IPS-NIHi7 (cell line): ENCODE results near the gene COL18A1.
"Not testable (repeated sequence)": the region's sequence is repeated elsewhere in the genome, so short reads cannot be mapped to it uniquely, and the experiment has no call there.

Experiments used
- DNase-seq: peaks from one replicate; pipeline ENCODE4 v3.0.0; 2012; ENCODE audit warnings: mixed read lengths; ENCODE audit errors: extremely low spot score

COL18A1 gene

DNA sequence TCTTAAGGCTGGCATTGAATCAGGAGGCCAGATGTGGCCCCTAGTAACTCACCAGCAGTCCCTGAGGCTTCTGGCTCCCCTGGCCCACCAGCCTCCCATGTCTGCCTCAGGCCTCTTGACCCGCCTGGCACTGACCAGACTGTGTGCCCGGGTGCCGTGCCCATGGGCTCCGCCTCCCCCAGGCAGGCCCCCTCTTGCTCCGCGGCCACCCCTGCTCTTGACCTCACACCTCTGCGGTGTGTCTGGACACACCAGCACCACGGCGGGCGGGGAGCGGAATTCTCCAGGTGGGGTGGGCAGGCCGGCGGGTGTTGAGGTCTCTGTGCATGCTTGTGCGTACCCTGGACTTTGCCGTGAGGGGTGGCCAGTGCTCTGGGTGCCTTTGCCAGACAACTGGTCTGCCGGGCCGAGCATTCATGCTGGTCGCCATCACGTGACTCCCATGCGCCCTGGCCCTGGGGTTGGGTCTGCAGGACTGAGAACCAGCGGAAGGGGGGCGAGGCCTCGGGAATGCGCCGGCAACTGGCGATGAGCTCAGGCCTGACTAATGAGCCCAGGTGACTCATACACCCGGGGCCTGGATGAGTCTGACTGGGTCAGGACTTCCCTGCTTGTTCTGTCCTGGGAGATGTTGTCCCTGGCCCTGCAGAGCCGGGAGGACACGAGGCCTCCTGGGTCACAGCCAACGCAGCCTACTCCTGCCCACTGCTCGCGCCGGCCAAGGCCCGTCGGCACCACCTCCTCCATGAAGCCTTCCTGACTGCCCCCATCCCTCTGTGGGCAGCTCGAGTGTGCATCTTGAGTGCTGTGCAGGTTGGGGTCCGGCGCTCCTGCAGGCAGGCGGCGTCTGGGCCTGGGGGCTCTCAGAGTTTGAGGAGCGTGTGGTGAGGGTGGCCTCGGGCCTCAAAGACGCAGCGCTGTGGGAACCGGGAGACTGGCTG lies 22.6 kb downstream of the COL18A1 start:
- peak; percentile 89 for DNase-seq

DNA sequence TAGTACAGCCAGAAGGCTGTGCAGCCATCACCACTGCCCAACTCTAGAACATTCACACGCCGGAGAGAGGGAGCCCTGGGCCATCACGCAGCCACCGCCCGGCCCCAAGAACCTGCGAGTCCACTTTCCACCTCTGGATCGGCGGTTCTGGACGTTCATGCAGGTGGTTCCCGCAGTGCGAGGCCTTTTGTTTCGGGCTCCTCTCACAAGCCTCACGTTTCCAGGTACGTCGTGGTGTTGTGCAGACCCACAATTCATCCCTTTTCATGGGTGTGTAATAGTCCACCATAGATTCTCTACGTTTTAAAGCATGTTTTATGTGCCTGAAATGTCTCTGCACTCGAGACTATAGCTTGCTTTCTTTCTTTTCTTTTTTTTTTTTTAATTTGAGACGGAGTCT lies 23.6 kb downstream of the COL18A1 start:
- DNase-seq: no peak

DNA sequence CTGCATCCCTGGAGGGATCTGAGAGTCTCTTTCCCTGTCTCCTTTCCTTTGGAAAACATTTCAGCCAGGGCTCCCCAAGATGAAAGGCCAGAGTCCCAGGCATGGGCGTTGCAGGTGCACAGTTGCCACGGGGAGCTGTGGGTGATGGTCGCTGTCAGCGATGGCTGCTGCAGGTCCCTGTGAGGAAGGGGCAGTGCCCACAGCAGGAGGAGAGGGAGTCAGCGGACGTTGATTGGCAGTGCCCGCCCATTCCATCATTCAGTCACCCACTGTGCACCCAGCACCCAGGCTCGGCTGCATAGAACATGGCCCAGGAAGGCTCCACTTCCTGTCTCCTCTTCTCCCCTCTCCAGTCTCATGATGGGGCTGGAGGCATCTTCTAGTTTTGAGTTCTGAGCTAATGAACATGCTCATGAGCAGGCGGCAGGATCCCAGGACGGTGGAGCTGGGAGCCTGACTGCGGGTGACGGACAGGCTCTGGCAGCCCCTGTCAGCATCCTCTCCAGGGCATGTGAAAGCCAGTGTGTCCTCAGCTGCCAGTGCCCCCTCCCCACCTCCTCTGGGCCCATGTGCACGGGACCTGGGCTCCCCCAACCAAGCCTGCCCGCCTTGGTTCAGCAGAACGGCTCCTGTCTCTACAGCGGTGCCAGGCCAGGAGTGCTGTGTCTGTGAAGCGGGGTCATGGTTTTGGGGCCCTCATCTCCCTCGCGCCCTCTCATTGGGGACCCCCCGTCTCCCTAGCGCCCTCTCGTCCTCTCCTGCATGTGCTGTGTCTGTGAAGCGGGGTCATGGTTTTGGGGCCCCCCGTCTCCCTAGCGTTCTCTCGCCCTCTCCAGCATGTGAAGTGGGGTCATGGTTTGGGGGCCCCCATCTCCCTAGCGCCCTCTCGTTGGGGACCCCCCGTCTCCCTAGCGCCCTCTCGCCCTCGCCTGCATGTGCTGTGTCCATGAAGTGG lies 24.5 kb downstream of the COL18A1 start:
- no peak for DNase-seq

DNA sequence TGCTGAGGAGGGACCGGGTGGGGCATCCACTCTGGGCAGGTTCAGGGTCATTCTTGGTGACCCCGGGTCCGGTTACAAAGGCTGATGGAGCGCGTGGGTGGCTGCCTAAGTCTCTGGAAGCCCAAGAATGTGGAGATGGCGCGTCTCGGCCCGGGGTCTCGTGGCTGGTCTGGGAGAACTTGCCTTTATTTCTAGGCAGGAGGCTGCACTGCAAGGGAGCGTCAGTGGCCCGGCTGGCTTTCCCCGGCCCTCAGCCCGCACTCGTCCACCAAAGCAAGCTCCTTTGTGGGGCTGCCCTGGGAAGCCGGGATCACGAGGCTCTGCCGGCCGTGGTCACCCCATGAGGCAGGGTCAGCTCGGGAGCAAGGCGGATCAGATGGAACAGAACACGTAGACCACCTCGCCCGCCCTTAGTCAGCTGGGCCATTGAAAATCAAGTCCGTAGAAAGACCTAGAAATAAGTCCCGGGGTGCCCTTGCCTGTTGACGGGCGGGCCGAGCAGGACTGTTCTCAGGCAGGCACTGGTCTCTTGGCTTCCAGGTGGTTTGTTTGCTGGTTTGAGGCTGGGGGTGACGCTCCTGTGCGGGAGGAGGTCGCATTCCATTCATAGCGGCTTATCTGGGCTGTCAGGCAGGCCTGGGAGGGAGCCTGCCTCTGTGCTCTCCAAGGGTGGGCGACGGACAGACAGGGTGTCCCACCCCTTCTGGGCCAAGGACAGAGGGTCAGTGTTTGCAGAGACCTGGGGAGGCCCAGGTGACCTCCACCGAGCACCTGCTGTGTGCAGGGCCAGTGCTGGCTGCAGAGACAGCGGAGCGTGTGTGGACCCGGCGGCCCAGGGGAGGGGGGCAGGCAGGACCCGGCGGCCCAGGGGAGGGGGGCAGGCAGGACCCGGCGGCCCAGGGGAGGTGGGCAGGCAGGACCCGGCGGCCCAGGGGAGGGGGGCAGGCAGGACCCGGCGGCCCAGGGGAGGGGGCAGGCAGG lies 25.8 kb downstream of the COL18A1 start:
- DNase-seq: peak; percentile 82

DNA sequence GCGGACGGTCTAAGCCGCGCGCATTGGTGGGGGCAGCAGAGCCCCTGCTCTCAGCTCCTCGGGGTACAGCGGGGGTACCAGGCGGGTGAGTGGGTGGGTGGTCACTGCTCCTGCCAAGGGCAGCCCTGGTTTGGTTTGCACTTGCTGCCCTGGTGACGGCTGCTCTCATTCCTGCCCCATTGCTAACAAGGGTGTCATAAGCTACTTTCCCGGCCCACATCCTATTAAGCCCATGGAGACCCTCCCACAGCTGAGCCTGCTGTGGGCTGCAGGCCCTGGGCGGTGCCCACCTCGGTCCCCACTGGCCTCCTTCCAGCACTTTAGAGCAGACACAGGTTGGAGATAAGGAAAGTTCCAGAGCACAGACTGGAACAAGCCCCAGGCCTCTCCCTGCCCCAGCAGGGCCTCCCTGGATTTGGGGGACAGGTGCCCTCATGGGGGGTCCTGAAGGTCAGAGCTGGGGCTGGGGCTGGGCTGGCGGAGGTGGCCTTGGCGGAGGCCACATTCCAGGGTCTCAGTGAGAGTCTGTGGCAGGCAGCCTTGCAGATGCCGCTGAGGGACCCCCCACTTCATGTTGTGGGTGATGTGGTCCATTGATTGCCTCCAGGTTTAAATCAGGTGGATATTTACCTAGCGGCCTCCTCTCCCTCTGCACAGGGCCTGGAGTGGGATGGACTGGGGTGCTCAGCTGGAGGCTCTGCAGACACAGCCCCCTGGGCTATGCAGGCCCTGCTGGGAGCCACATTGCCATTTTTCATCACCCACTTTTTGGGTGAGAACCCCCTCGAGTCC lies 27.0 kb downstream of the COL18A1 start:
- no peak for DNase-seq

DNA sequence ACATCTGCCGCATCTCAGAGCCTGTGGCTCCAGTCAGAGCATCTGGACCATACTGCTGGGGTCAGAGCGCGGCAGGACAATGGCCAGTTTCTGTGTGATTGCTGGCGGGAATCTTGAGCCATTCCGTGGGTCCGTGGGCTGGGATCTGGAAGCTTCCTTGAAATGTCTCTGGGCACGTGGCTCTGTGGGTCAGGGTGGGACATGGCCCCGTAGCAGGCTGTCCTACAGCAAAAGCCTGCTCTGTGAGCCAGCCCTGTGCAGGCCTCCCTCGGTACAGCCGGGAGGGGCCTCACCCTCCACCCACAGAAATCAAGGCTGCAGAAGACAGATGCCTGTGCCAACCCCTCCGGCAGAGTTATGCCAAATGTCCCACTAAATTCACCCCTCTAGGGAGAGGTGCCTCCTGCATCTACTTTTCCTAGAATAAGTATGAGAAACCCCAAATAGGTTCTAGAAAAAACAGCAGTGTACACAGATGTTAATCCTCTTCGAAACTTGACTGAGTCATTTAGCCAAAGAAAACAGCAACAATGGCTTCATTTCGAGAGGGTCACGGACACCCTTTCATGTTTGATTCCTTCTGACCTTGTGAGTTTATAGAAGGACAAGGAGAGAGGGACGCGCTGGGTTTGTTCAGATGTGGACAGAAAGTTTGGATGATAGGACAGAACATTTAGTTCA lies 27.8 kb downstream of the COL18A1 start:
- no peak for DNase-seq

DNA sequence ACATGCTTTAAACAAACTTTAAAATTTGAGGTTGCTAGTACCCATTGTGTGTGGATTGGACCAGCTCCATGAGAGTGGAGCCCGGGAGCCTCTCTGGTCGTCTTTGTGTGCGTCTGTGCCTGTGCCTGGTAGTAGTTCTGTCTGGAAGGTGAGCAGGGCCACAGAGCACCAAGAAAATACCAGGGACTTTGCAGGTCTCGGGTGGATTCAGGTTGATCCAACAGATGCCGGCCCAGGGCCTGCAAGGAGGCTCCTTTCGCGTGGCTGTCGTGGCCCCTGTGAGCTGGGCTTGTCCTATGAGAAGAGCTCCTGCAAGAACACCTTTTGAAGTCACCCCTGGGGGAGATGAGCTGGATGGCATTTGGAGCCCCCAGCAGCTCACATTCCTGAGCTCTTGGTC lies 28.3 kb downstream of the COL18A1 start:
- no peak for DNase-seq

DNA sequence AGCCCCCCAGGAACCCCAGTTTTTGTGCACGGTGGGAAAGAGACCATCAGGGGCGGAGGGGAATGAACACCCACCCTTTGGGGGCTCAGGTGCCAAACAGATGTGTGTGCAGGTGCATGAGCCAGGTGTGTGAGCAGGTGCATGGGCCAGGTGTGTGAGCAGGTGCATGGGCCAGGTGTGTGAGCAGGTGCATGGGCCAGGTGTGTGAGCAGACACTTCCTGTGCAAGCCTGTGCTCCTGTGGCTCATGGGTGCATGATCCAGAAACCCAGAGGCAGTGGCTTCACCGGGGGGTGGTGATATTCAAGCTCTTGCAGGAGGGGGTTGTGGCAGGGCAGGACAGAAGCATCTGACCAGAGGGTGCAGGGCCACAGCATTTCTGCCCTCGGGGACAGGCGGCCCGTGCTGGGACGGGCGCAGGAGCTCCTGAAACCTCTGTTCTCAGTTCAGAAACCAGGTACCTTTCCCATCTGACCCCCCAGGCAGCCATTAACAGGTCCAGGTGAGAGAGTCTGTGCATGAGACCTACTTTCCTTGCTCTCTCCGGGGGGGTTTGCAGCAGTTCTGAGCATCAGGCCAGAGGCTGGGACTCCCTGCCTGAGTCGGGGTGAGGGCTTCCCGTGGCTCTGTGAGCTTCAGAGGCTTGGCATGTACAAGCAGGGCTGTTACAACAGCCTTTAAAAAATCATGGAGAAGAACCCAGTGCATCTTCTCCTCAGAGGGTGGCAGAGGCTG lies 29.1 kb downstream of the COL18A1 start:
- DNase-seq: no peak

DNA sequence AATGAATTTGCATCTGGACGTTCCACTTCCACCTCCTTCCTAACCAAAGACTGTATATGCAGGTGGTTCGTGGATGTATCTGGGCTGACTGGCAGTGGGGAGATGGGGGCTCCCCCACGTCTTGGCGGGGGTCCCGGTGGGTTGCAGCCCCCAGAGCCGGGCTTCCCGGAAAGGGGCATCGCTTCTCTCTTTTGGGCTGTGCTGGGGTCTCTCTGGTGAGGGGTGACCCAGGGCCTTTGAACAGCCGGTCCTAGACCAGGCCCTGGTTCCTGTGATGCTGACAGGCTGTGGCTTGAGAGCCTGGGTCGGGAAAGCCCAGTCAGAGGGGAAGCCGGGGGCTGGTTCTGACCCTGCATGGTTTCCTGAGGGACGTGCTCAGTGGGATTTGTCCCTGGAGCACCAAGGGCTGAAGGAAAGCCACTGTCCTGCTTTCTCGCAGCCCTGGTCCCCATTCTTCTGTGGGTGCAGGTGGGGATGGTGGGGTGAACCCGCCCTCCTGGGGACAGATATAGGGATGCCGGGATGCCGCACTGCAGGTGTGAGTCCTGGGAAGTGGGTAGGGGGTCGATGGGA lies 29.8 kb downstream of the COL18A1 start:
- DNase-seq: no peak

DNA sequence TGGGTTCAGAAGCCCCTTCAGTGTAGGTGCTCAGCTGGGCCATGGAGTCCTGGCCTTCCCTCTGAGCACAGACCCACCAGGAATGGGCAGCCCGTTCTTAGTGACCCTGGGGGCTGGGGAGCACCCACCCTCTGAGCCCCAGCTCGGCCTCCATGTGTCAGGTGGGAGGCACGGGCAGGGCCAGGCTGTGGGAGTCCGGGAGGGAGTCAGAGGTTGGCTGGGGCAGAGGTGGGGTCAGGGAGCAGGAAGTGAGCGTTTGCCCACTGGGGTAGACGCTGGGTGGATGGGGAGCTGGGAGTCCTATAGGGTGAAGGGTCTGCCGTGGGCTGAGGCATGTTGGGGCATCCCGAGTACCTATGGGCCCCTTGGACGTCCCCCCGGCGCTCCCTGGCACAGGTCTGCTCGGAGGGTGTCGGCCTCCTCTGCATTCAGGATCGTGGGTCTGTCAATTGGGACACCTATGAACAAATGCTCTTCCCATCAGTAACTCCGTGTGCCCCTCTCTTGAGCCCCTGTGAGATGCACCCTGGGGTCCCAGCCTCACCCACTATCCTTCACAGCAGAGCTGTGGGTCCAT lies 30.5 kb downstream of the COL18A1 start:
- DNase-seq: no peak

DNA sequence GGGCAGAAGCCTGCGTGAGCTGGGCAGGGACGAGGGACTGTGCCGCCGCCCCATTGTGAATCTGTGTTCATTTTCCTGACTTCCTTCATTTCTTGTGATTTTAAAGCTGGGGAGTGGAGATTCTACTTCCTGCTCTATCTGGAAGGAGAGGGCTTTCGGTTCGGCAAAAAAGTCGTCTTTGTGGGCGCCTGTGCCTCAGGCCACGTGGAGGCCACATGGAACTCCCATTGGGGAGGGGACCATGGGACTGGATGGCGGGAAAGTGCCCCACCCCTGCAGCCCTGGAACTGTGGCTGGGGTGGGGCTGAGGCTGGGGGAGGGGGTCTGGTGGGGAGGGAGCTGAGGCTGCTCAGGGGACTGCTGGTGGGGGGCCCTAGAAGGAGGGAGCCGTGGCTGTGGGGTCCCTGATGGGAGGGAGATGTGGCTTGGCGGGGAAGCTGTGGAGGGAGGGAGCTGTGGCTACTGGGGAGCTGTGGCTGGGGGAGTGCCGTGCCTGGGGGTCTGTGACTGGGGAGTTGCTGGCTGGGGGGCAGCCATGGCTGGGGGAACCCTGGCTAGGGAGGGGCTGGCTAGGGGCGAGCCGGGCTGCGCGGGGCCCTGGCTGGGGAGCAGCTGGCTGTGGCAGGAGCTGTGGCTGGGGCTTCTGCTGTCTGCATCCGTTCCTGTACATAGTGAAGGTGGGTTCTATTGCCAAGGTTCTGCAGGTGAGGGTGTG lies 31.5 kb downstream of the COL18A1 start:
- no peak for DNase-seq

DNA sequence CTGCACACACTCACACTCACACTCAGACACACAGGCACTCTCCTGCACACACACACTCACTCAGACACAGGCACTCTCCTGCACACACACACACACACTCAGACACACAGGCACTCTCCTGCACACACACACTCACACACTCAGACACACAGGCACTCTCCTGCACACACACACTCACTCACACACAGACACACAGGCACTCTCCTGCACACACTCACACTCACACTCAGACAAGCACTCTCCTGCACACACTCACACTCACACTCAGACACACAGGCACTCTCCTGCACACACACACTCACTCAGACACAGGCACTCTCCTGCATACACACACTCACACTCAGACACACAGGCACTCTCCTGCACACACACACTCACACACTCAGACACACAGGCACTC lies 32.9 kb downstream of the COL18A1 start:
- DNase-seq: not testable (repeated sequence)

DNA sequence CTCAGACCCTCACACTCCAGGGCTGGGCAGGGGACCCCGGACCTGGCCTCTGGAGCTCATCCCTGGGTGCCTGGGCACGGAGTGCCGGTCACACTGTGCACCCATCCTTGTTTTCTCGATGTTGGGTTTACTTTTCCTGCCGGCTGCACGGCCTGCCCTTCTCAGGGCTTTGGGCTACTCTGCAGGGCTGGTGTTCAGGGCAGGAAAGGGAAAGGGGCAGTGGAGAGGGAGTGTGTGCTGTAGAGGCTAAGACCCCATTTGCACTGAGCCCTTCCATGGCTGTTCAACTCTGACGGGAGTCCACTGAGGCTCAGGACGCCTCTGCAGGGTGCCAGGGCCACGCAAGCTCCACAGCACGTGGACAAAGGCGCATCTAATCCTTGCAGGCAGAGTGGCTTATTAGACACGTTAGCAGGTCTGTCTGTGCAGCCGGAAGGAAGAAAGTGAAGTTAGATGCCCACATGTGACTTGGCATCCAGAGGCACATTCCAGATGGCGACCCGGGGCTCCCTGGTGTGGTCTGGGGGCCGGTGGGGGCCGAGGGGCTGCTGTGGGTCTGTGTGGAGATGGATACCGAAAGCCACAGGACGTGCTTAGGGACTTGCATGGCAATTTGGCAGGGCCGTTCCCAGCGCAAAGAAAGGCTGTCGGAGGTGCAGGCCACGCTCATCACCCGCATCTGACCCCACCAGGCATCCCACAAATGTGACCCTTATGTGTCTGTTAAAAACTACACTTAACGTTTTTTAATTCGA lies 33.6 kb downstream of the COL18A1 start:
- no peak for DNase-seq

DNA sequence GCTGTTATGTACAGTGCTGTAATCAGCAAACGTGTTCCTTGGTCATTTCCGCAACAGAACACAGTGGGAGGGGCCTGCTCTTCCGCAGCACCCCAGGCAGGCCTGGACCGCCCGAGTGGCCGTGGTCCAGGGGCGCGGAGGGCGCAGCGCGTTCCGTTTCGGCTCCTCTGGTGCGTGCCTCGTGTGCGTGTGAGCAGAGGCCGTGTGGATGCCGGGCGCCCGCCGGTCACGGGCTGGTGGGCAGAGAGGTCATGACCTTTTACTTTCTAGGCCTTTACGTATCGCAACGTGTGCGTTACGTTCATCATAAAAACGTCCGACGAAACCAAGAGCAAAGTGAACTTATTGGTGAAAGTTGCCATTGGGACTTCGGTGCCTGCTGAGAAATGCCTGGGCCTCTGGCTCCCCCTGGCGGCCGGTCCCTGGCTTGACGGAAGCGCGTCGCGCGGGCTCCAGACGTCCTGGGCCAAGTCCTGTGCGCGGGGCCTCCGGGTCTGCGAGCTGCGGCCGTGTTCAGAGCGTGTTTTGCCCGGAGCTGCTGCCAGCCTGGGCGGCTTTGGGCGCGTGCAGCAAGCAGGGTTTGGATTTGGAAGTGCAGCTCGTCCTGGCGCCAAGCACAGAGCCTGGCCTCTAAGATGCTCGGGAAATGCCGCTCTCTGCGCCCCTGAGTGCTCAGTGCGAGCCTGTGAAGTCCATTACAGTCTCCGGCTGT lies 34.4 kb downstream of the COL18A1 start:
- DNase-seq: peak; percentile 90

DNA sequence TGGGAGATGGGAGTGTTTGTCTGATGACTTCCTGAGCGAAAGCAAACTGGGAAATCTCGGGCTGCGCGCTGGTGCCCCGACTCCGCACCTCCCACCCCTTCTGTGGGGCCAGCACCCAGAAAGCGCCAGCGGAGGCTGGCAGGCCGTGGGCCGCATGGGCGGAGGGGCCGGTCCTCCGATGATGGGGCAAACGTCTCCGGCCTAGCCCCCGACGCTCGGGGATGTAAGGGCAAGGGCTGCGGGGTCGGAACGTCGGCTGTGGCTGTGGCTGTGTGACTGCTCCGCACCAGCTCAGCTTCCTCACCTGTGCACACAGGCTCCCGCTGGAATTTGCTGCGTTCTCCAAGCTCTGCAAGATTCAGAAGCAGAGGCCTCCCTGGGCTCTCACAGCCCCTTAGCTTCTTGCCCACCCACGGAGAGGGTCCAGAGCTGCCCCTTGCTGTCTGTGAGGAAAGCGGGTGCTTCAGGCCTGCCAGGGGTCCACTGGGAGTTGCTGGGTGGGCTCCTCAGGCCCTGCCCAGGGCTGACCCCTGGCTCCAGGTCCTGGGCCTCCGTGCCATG lies 35.0 kb downstream of the COL18A1 start:
- DNase-seq: no peak

DNA sequence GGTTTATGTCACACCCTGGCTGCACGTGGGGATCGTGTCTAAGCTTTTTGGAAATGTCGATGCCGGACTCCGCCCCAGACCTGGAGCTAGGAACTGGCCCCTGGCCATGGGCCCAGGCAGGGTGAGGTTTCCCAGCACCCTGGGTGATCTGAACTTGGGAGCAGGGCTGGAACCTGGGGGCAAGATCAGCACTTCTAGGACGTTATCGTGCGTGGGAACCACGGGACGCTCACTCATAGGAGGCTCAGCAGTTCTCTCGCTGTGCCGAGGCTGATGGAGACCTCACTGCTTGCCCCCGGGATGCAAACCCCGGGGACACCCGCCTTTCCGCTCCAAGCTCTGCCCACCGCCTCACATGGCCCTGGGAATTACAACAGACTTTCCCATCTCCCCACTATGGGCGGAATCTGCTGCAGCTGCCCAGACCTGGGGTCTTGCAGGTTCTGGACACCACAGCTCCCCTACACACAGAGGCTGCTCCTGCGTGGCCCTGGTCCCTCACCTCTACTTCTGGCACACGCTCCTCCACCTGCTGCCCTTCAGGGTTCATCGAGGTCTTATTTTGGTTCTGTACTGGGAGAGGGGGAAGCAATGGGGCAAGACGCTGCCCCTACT lies 35.9 kb downstream of the COL18A1 start:
- no peak for DNase-seq
